GM21447 (cell line): ENCODE results near the gene KCNG1.

Source experiments
- ATAC-seq: cut with Tn5 transposase; IDR thresholded peaks from one replicate; pipeline ENCODE4 v1.9.1; 2021; ENCODE audit not compliant: unreplicated experiment

KCNG1 gene

GRCh38 chr20:51013577-51014330 lies 9.2 kb downstream of the KCNG1 start:
- ATAC-seq: no peak

GRCh38 chr20:51012357-51012756 lies 10.6 kb downstream of the KCNG1 start:
- ATAC-seq: no peak

DNA sequence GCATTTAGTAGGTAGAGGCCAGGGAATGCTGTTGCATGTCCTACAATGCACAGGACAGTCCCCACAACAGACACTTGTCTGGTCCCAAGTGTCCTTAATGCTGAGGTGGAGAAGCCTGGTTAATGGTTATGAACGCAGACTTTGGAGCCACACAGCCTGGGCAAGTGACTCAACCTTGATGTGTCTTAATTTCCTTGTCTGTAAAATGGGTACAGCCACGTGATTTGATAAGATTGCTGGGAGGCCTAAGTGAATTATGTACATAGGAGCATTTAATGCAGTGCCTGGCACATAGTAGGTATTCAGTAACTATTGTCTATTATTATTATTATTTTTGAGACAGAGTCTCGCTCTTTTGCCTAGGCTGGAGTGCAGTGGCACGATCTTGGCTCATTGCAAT lies 11.4 kb downstream of the KCNG1 start:
- no peak for ATAC-seq

GRCh38 chr20:51010932-51011331 lies 12.0 kb downstream of the KCNG1 start:
- no peak for ATAC-seq

GRCh38 chr20:51010043-51010365 lies 12.9 kb downstream of the KCNG1 start:
- ATAC-seq: no peak

DNA sequence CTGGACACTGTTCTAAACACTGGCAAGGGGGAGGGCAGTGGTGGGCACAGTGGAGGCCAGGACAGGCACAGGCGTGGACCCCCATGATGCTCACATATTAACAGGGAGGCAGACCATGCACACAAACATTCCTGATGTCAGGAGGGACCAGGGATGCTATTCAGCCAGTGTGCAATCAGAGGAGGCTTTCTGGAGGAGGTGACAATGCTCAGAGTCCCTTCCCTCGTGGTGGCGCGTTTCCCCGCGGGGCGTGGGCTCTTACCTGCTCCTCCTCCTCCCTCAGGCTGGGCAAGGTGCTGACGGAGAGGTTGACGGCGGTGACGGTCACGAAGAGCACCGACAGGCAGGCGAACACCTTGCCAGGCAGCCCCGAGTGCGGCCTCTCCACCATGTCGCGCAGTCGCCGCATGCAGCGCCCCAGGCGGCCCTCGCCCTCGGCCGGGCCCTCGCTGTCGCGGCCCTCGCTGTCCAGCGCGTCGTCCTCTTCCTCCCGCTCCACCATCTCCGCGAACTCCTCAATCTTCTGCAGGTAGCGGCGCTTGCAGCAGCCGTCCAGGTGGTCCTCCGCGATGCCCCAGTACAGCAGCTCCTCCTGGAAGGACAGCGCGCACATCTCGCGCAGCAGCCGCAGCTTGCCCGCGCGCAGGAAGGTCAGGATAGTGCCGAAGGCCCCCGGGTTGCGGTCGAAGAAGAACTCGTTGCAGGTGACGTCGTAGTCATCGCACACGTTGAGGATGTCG lies 13.4 kb downstream of the KCNG1 start:
- no peak for ATAC-seq

GRCh38 chr20:51008718-51009117 lies 14.2 kb downstream of the KCNG1 start:
- ATAC-seq: no peak

DNA sequence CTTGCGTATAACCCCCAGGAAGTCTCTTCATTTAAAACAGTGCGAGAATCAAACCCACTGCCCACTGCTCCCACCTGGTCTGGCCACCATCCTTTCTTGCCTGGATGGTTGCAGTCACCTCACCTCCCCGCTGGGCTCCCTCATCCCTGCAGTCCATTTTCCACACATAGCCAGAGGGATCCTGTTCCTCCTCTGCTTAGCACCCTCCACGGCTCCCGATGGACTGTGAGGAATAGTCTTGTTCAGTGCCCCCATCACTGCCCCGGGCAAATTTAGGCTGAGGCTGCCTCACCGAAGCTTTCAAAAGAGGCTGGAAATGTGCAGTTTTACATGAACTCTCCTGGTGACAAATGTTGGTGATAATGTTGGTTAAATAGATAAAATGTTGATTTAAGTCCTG lies 17.7 kb downstream of the KCNG1 start:
- ATAC-seq: no peak

DNA sequence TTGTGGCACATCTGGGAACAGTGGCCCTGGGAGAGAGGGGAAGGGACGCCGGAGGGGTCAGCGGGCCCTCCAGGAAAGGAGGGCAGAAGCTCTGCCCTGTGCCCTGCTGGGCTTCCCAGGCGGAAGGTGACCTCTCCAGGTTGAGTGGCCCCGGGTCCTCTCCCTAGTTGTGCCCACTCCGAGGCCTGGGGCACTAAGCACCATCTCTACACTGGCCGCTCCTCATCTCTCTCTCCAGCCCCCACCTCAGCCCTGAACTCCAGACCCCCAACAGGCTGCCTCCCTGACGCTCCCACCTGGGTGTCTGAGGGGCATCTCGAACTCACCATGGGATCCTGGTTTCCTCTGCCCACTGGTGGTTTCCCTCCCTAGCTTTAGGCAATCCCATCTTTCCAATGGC lies 18.1 kb downstream of the KCNG1 start:
- ATAC-seq: no peak

- no peak for ATAC-seq
These were observed 18.6 kb downstream of the KCNG1 start for GRCh38 chr20:51004305-51004727.

DNA sequence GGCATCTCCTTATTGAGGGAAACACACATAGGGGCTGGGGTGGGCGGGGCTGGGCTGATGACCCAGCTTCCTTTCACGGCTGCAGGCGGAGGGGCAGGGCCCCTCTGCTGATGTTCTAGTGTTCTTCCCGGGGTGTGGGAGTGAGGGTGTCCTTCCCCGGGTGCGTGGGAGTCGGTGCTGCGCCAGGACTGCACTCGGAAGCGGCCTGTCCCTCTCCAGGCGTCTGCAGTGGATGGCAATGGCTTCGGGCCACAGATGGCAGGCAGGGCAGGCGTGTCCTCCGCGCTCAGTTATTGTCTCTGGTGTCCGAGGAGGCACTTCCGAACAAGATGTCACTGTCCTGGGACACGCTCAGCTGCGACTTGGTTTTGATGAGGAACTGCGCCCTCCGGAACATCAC lies 19.2 kb downstream of the KCNG1 start:
- ATAC-seq: no peak

DNA sequence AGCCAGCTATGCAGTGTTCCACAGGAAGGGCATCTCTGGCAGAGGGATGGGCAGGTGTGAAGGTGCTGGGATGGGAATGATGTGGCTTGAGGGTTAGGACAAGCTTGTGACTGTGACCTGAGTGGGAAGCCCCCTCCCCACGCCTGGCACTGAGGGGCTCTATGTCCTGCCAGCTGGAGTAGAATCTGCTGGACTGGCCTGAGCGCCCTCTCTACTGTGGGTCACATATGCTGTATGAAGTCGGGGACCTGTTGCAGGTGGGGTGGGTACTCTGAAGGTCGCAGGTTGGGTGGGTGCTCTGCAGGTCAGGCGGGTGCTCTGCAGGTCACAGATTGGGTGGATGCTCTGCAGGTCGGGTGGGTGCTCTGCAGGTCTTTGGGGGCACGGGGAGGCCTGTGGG lies 20.3 kb downstream of the KCNG1 start:
- ATAC-seq: no peak

- ATAC-seq: no peak
These were observed 21.3 kb downstream of the KCNG1 start for GRCh38 chr20:51001430-51002265.

DNA sequence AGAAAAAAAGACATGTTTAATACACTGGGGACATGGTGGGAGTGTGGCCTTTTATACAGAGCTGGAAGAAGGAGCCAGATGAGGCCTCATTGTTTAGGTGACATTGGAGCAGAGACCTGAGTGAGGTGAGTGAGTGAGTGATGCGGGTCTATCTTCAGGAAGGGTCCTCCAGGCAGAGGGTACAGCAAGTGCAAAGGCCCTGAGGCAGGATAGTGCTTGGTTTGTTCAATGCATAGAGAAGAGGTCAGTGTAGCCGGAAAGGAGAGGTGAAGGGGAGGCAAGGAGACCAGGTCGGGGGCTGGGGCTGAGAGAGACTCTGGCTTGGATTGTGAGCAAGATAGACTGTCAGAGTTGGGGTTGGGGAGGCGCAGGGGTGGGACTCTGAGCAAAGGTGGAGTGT lies 23.6 kb downstream of the KCNG1 start:
- ATAC-seq: no peak

- ATAC-seq: no peak
These were observed 25.7 kb downstream of the KCNG1 start for GRCh38 chr20:50996901-50997865.

DNA sequence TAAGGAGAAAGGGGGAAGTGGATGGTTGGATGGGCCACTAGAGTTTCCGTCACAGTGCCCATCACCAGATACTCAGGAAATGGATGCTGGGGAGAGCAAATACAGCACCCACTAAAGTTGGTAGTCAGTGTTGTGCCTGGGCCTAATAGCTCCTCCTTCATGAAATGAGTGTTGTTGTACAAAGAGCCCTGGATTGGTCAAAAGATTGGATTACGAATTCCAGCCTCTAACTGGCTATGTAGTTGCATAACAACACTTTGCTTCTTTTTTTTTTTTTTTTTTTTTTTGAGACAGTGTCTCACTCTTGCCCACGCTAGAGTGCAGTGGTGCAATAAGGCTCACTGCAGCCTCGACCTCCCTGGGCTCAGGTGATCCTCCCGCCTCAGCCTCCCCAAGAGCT lies 27.4 kb downstream of the KCNG1 start:
- ATAC-seq: no peak

- ATAC-seq: no peak
These were observed 29.0 kb downstream of the KCNG1 start for GRCh38 chr20:50993876-50994275.

DNA sequence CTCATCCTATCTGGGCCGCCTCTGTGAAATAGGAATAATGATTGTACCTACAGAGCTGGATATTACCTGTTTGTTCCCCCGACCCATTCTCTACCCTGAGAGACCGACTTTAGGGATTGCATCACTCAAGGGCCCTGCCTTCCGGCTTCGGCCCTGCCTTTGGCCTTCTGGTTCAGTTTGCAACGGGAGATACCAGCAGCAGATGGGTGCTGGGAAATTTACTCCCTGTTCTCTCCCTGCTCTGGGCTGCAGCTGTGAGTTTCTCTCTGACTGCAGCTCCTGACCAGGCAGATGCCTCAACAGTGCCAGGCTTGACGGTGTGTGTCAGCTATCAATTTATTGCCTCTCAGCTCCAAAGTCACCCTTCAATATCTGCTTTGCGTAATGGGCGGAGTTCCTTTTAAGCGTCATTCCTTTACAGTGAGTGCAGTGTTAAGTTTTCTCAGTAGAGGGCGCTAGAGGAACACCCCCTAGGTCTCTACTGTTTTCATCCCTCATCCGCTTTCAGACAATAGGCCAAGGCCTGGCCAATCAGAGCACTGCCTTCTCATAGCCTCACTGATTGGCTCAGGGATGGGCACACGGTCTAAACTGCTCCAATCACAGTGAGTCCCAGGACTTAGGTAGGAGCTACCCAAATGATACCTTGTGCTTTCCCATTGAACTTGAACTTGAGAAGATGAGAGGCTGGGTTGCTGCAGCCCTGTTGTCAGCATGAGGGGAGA lies 30.0 kb downstream of the KCNG1 start:
- ATAC-seq: no peak

GRCh38 chr20:50992336-50992732 lies 30.6 kb downstream of the KCNG1 start:
- ATAC-seq: no peak

DNA sequence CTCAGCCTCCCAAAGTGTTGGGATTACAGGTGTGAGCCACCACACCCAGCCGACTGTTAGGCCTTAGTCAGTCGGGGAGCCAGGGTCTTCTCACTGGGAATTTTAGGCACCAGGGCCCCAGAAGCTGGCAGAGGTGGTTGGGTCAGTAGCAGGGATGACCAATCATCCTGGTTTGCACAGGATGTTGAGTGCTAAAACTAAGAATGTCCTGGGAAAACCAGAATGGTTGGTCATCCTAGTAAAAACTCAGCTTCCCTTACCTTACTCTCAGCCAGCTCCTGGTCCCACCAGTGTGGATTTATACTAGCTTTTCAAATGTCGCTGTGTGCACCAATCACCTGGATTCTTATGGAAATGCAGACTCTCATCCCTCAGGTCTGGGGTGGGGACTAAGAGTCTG lies 31.8 kb downstream of the KCNG1 start:
- no peak for ATAC-seq
